Activated CD4-positive, alpha-beta T cell treated with anti-CD3 and anti-CD28 coated beads, Interleukin-2, amount 10 ng/mL, durations not matched to agents 24 days and 14 days (primary cell): ENCODE data around the gene CIAO2B. TPM values are rescaled to one million over a fixed set of nuclear protein-coding genes. Genes with fewer than 3 reads are reported as not detected.
"Not testable (repeated sequence)": the region's sequence is repeated elsewhere in the genome, so short reads cannot be mapped to it uniquely, and the experiment has no call there.

Experiments
- DNase-seq: peaks from one replicate; pipeline ENCODE4 v3.0.0; 2022
- H3K27ac Mint-ChIP-seq: one replicate; pipeline ENCODE4 v1.8.0; 2022; ENCODE audit warnings: mild to moderate bottlenecking, mixed read lengths
- H3K27me3 Mint-ChIP-seq: one replicate; pipeline ENCODE4 v1.8.0; 2022; ENCODE audit warnings: mixed read lengths
- H3K36me3 Mint-ChIP-seq: one replicate; pipeline ENCODE4 v1.8.0; 2022; ENCODE audit warnings: low read depth, mild to moderate bottlenecking, mixed read lengths
- H3K4me1 Mint-ChIP-seq: one replicate; pipeline ENCODE4 v1.8.0; 2021; ENCODE audit warnings: mixed read lengths
- H3K4me3 Mint-ChIP-seq: one replicate; pipeline ENCODE4 v1.8.0; 2022; ENCODE audit warnings: mild to moderate bottlenecking, moderate library complexity, mixed read lengths
- H3K9me3 Mint-ChIP-seq: one replicate; pipeline ENCODE4 v1.8.0; 2021; ENCODE audit warnings: mixed read lengths
- intact Hi-C: fragments of 100-400 bp; cut with micrococcal nuclease; formaldehyde crosslinking; loops from one replicate; pipeline ENCODE4 v1.15.1; 2023
- total RNA-seq: library from RNA; stranded (reverse); gene quantifications from 2 replicates; pipeline ENCODE4 v1.2.3, GENCODE V29; 2022

CIAO2B gene
- total RNA-seq, 1 donor from 2014 or later = 176 TPM

- Mint-ChIP-seq H3K27me3 (no peaks in the 10 kb centered on the region), H3K9me3 (no peaks in the 10 kb centered on the region), H3K27ac (no peak overlapping the region), H3K36me3 (peaks cover 5% of the 10 kb centered on the region), H3K4me3 (no peak overlapping the region), H3K4me1 (peaks cover 19% of the 10 kb centered on the region)
- intact Hi-C loops = no loop called here
- no peak for DNase-seq
Observed at GRCh38 chr16:66964049-66964448, 29.8 kb upstream of the CIAO2B start.

- peak overlapping the region; percentile 70 for H3K27ac Mint-ChIP-seq
- peaks cover 2% of the 10 kb centered on the region for H3K36me3 Mint-ChIP-seq
- no peaks in the 10 kb centered on the region for H3K9me3 Mint-ChIP-seq
- peaks cover 33% of the 10 kb centered on the region for H3K4me1 Mint-ChIP-seq
- no peak for DNase-seq
- H3K4me3 Mint-ChIP-seq = peak overlapping the region; percentile 83
- H3K27me3 Mint-ChIP-seq = no peaks in the 10 kb centered on the region
- intact Hi-C loops = no loop called here
Observed at GRCh38 chr16:66961914-66962313, 27.7 kb upstream of the CIAO2B start.

GRCh38 chr16:66961065-66961744 lies 27.0 kb upstream of the CIAO2B start, which contains the start of gene CES3:
TSS of gene CES3 (plus strand) at chr16:66961266. CDS start at chr16:66961308, 42 bp downstream.
- peak; percentile 92 for DNase-seq
- Mint-ChIP-seq H3K9me3 (no peaks in the 10 kb centered on the region), H3K4me3 (peak within 1 kb of the TSS; percentile 83), H3K36me3 (peaks cover 2% of the 10 kb centered on the region), H3K27me3 (no peaks in the 10 kb centered on the region), H3K27ac (peak within 1 kb of the TSS; percentile 70), H3K4me1 (peaks cover 35% of the 10 kb centered on the region)
- intact Hi-C loops = no loop called here

GRCh38 chr16:66960270-66960669 lies 26.1 kb upstream of the CIAO2B start:
- Mint-ChIP-seq H3K27ac (no peak overlapping the region), H3K27me3 (no peaks in the 10 kb centered on the region), H3K9me3 (no peaks in the 10 kb centered on the region), H3K36me3 (peaks cover 2% of the 10 kb centered on the region), H3K4me3 (no peak overlapping the region), H3K4me1 (peaks cover 35% of the 10 kb centered on the region)
- DNase-seq = no peak
- intact Hi-C loops = no loop called here

GRCh38 chr16:66959704-66960161 lies 25.5 kb upstream of the CIAO2B start:
- Mint-ChIP-seq H3K36me3 (no peaks in the 10 kb centered on the region), H3K9me3 (no peaks in the 10 kb centered on the region), H3K4me1 (peaks cover 35% of the 10 kb centered on the region), H3K27ac (no peak overlapping the region), H3K27me3 (no peaks in the 10 kb centered on the region), H3K4me3 (no peak overlapping the region)
- intact Hi-C loops = no loop called here
- no peak for DNase-seq

- no peaks in the 10 kb centered on the region for H3K36me3 Mint-ChIP-seq
- H3K4me3 Mint-ChIP-seq = no peak overlapping the region
- peaks cover 35% of the 10 kb centered on the region for H3K4me1 Mint-ChIP-seq
- no peaks in the 10 kb centered on the region for H3K9me3 Mint-ChIP-seq
- intact Hi-C loops = no loop called here
- H3K27me3 Mint-ChIP-seq = no peaks in the 10 kb centered on the region
- no peak for DNase-seq
- H3K27ac Mint-ChIP-seq = no peak overlapping the region
Observed at GRCh38 chr16:66958857-66959703, 24.9 kb upstream of the CIAO2B start.

GRCh38 chr16:66956154-66956457 lies 21.9 kb upstream of the CIAO2B start:
- intact Hi-C loops, H3K9me3 Mint-ChIP-seq, H3K27ac Mint-ChIP-seq, H3K36me3 Mint-ChIP-seq, DNase-seq, H3K4me3 Mint-ChIP-seq: not testable (repeated sequence)
- Mint-ChIP-seq H3K4me1 (peaks cover 29% of the 10 kb centered on the region), H3K27me3 (peaks cover 15% of the 10 kb centered on the region)

GRCh38 chr16:66955363-66956153 lies 21.4 kb upstream of the CIAO2B start:
- not testable (repeated sequence) for H3K9me3 Mint-ChIP-seq, DNase-seq, H3K36me3 Mint-ChIP-seq, H3K27ac Mint-ChIP-seq, H3K4me3 Mint-ChIP-seq
- Mint-ChIP-seq H3K4me1 (peaks cover 24% of the 10 kb centered on the region), H3K27me3 (peaks cover 17% of the 10 kb centered on the region)
- intact Hi-C loops = loop anchor here (2.0 kb wide), 2 partner anchors 21 to 59 kb away; no protein-coding TSS in a partner anchor

GRCh38 chr16:66954097-66954659 lies 20.0 kb upstream of the CIAO2B start:
- peaks cover 24% of the 10 kb centered on the region for H3K4me1 Mint-ChIP-seq
- H3K36me3 Mint-ChIP-seq = no peaks in the 10 kb centered on the region
- no peak overlapping the region for H3K27ac Mint-ChIP-seq
- peaks cover 28% of the 10 kb centered on the region for H3K27me3 Mint-ChIP-seq
- H3K4me3 Mint-ChIP-seq = no peak overlapping the region
- H3K9me3 Mint-ChIP-seq = no peaks in the 10 kb centered on the region
- intact Hi-C loops = loop anchor here (1.0 to 2.0 kb wide), 4 partner anchors 23 to 231 kb away; no protein-coding TSS in a partner anchor
- DNase-seq = peak; percentile 95

- no peak for DNase-seq
- peaks cover 20% of the 10 kb centered on the region for H3K4me1 Mint-ChIP-seq
- no peak overlapping the region for H3K4me3 Mint-ChIP-seq
- no peaks in the 10 kb centered on the region for H3K36me3 Mint-ChIP-seq
- intact Hi-C loops = loop anchor here (1.0 to 2.0 kb wide), 4 partner anchors 23 to 232 kb away; no protein-coding TSS in a partner anchor
- H3K9me3 Mint-ChIP-seq = no peaks in the 10 kb centered on the region
- no peak overlapping the region for H3K27ac Mint-ChIP-seq
- H3K27me3 Mint-ChIP-seq = peaks cover 34% of the 10 kb centered on the region
Observed at GRCh38 chr16:66953462-66954096, 19.4 kb upstream of the CIAO2B start.

- intact Hi-C loops = no loop called here
- Mint-ChIP-seq H3K27me3 (peaks cover 40% of the 10 kb centered on the region), H3K27ac (no peak overlapping the region), H3K4me1 (peaks cover 18% of the 10 kb centered on the region), H3K9me3 (no peaks in the 10 kb centered on the region), H3K4me3 (no peak overlapping the region), H3K36me3 (no peaks in the 10 kb centered on the region)
- DNase-seq = no peak
Observed at GRCh38 chr16:66952430-66953110, 18.4 kb upstream of the CIAO2B start.

GRCh38 chr16:66950971-66951790 lies 17.0 kb upstream of the CIAO2B start:
- H3K4me1 Mint-ChIP-seq = peaks cover 22% of the 10 kb centered on the region
- no peak overlapping the region for H3K27ac Mint-ChIP-seq
- intact Hi-C loops = no loop called here
- H3K4me3 Mint-ChIP-seq = no peak overlapping the region
- peaks cover 40% of the 10 kb centered on the region for H3K27me3 Mint-ChIP-seq
- DNase-seq = no peak
- no peaks in the 10 kb centered on the region for H3K36me3 Mint-ChIP-seq
- H3K9me3 Mint-ChIP-seq = no peaks in the 10 kb centered on the region
